ENCODE data around the gene FGF11.
A peak's percentile ranks its signal among the peaks of the same experiment; 100 is the strongest.

DNA sequence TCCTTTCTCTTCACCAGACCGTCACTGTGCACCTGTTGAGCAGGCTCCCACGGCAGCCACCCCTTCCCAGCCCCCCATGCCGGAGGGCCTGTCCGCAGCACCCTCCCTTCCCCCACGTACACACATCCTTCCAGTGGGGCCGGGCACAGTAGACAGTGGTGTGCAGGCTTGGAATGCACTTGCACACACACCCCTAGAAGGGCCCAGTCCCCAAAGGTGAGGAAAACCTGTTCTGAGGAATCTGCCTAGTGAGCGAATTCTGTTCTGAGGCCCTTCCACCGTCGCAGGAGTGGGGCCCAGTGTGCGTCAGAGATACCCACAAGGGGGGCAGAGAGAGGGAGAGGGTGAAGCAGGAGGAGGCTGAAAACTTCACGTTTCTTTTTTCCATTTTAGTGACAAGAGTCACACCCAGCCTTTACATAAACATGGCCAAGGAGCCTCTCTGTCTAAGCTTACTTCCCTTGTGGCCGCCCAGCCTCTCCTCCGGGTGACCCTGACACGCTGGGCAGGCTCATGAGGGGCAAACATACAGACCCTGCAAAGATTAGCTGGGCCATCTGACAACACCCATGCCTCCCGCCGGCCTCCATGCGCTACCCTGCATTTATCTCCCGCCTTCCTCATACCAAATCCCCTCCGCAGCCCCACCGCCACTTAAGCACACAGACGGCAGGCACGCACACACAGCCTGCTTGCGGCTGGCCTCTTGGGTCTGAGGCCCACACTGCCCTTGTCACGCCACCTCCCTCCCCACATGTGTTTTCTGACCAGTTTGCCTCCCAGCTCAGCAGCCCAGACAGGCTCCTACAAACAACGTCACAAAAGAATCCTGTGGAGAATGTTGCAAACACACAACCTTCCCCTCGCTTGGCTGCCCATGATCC lies 38.3 kb downstream of the FGF11 start:
- TF ChIP-seq, protein P1, sequence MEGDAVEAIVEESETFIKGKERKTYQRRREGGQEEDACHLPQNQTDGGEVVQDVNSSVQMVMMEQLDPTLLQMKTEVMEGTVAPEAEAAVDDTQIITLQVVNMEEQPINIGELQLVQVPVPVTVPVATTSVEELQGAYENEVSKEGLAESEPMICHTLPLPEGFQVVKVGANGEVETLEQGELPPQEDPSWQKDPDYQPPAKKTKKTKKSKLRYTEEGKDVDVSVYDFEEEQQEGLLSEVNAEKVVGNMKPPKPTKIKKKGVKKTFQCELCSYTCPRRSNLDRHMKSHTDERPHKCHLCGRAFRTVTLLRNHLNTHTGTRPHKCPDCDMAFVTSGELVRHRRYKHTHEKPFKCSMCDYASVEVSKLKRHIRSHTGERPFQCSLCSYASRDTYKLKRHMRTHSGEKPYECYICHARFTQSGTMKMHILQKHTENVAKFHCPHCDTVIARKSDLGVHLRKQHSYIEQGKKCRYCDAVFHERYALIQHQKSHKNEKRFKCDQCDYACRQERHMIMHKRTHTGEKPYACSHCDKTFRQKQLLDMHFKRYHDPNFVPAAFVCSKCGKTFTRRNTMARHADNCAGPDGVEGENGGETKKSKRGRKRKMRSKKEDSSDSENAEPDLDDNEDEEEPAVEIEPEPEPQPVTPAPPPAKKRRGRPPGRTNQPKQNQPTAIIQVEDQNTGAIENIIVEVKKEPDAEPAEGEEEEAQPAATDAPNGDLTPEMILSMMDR (IDR thresholded peaks at IDR 0.05 in 8 of 11, conservative IDR thresholded peaks at IDR 0.05 in 3 of 11): no peak
- TF ChIP-seq POLR2A (IDR thresholded peaks at IDR 0.05): no peak
- TF ChIP-seq POLR2AphosphoS5 (IDR thresholded peaks at IDR 0.05): peak; percentile 48 to 74 (median 71)

Measured in spleen (tissue), 7 donors.